Ovary (tissue), 3 donors: Measurements from ENCODE around the gene CDHR3.

Experiments used
- EP300 ChIP-seq: sonication (generic); formaldehyde crosslinking; IDR thresholded peaks from one replicate; pipeline ENCODE4 v1.6.1; 2017; ENCODE audit warnings: antibody characterized with exemption
- POLR2A ChIP-seq: fragments of 450-650 bp; IDR thresholded peaks from one replicate; pipeline ENCODE4 v1.6.1; 2017; ENCODE audit warnings: antibody characterized with exemption, mild to moderate bottlenecking, moderate library complexity
- TF ChIP-seq, protein P1 (sequence below), 3 donors: fragments of 450-650 bp in 2 of 3; fragments of 200-600 bp in 1 of 3; IDR thresholded peaks; one replicate each; pipeline versions ENCODE4 v1.5.1 to v1.8.0; 2016 to 2022; ENCODE audit warnings: antibody characterized with exemption in 3 of 3, mild to moderate bottlenecking in 1 of 3
- donor health status: DM: no; HTN: no; CAD: no.

- TF ChIP-seq, protein P1, sequence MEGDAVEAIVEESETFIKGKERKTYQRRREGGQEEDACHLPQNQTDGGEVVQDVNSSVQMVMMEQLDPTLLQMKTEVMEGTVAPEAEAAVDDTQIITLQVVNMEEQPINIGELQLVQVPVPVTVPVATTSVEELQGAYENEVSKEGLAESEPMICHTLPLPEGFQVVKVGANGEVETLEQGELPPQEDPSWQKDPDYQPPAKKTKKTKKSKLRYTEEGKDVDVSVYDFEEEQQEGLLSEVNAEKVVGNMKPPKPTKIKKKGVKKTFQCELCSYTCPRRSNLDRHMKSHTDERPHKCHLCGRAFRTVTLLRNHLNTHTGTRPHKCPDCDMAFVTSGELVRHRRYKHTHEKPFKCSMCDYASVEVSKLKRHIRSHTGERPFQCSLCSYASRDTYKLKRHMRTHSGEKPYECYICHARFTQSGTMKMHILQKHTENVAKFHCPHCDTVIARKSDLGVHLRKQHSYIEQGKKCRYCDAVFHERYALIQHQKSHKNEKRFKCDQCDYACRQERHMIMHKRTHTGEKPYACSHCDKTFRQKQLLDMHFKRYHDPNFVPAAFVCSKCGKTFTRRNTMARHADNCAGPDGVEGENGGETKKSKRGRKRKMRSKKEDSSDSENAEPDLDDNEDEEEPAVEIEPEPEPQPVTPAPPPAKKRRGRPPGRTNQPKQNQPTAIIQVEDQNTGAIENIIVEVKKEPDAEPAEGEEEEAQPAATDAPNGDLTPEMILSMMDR (IDR thresholded peaks at IDR 0.05) = no peak
- TF ChIP-seq POLR2A = no peak
- TF ChIP-seq EP300 = no peak
Measured at GRCh38 chr7:106062521-106062931, 99.5 kb downstream of the CDHR3 start.
